ENCODE results near the gene NPC1L1. TPM values are rescaled to one million over a fixed set of nuclear protein-coding genes. Genes with fewer than 3 reads are reported as not detected.

The NPC1L1 gene
- total and polyA plus RNA-seq, 2 of the 13 experiments (the other 11 are each of a cell fraction or from before 2014, with no cell fraction given): 4.8 to 14.5 TPM

GRCh38 chr7:44581879-44582603 lies 40.9 kb upstream of the NPC1L1 start, which contains the start of gene TMED4 (continued):
- TF ChIP-seq SAP130 (CRISPR knock-in tag; IDR thresholded peaks at IDR 0.05; ENCODE audit: low read depth) (peak; percentile 70), FOXP1 (IDR thresholded peaks at IDR 0.05) (no peak), FOXP1 (CRISPR knock-in tag; IDR thresholded peaks at IDR 0.05) (no peak), KDM5B (CRISPR knock-in tag; IDR thresholded peaks at IDR 0.05; ENCODE audit: borderline replicate concordance) (0 out of 2 replicates have a peak, but pooled peaks have one; percentile 69), ZBTB46 (CRISPR knock-in tag; IDR thresholded peaks at IDR 0.05; ENCODE audit: borderline replicate concordance) (no peak), ZNF784 (CRISPR knock-in tag; IDR thresholded peaks at IDR 0.05; ENCODE audit: borderline replicate concordance) (no peak; the same call in 1 of the 2 replicates), ZNF781 (CRISPR knock-in tag; IDR thresholded peaks at IDR 0.05; ENCODE audit: borderline replicate concordance, not compliant biosample characterization) (peak; percentile 29), RERE (CRISPR knock-in tag; IDR thresholded peaks at IDR 0.05; ENCODE audit: low read depth) (no peak), MAX (IDR thresholded peaks at IDR 0.05) (no peak; the same call in none of the 2 replicates), TCF7L2 (IDR thresholded peaks at IDR 0.05; ENCODE audit: low read depth, low read length) (no peak), ZNF496 (CRISPR knock-in tag; IDR thresholded peaks at IDR 0.05; ENCODE audit: insufficient replicate concordance) (no peak), KIAA2018 (CRISPR knock-in tag; IDR thresholded peaks at IDR 0.05; ENCODE audit: borderline replicate concordance) (no peak)

Data from HepG2 (cell line).